Head of caudate nucleus (tissue), 42 donors: ENCODE measurements around the gene SLF1.

Source experiments
- DNase-seq, 42 donors: peaks; one replicate each; pipeline versions ENCODE4 v3.0.0 to v3.0.0-alpha.2; 2020 to 2021; ENCODE audit warnings: mixed read lengths in 7 of 42
- intact Hi-C: fragments of 100-400 bp; cut with DNase I; formaldehyde crosslinking; loops from one replicate; pipeline ENCODE4 v1.15.0; 2022

SLF1 gene

GRCh38 chr5:94649874-94650273 is 31.4 kb downstream of the SLF1 start:
- no peak for DNase-seq
- intact Hi-C loops, result no loop called here

- intact Hi-C loops, result no loop called here
Observed at GRCh38 chr5:94658272-94658671, 39.8 kb downstream of the SLF1 start.

GRCh38 chr5:94660506-94660905 is 42.0 kb downstream of the SLF1 start:
- intact Hi-C loops, result no loop called here
- no peak for DNase-seq

More at GRCh38 chr5:94658272-94658671, 39.8 kb downstream of the SLF1 start:
- DNase-seq, result no peak

- intact Hi-C loops, result no loop called here
- DNase-seq, result peak in 1 of 42 donors; percentile 6
Observed at GRCh38 chr5:94661086-94661485, 42.6 kb downstream of the SLF1 start.

- intact Hi-C loops, result no loop called here
- DNase-seq, result no peak
Observed at GRCh38 chr5:94667937-94668336, 49.5 kb downstream of the SLF1 start.

- intact Hi-C loops, result no loop called here
- no peak for DNase-seq
Observed at GRCh38 chr5:94670726-94671125, 52.3 kb downstream of the SLF1 start.

- DNase-seq, result no peak
- intact Hi-C loops, result no loop called here
Observed at GRCh38 chr5:94672746-94673145, 54.3 kb downstream of the SLF1 start.

GRCh38 chr5:94674490-94675382 is 56.3 kb downstream of the SLF1 start:
- DNase-seq, result no peak
- intact Hi-C loops, result no loop called here

- intact Hi-C loops, result no loop called here
- DNase-seq, result no peak
Observed at GRCh38 chr5:94675965-94676618, 57.6 kb downstream of the SLF1 start.

- intact Hi-C loops, result no loop called here
- no peak for DNase-seq
Observed at GRCh38 chr5:94682814-94683520, 64.5 kb downstream of the SLF1 start.

- no peak for DNase-seq
Observed at GRCh38 chr5:94689908-94690307, 71.4 kb downstream of the SLF1 start.

GRCh38 chr5:94690778-94691177 is 72.3 kb downstream of the SLF1 start:
- intact Hi-C loops, result no loop called here
- DNase-seq, result no peak

More at GRCh38 chr5:94689908-94690307, 71.4 kb downstream of the SLF1 start:
- intact Hi-C loops, result no loop called here

- intact Hi-C loops, result no loop called here
- no peak for DNase-seq
Observed at GRCh38 chr5:94691291-94691690, 72.8 kb downstream of the SLF1 start.

- intact Hi-C loops, result no loop called here
Observed at GRCh38 chr5:94691949-94692348, 73.5 kb downstream of the SLF1 start.

GRCh38 chr5:94692581-94692980 is 74.1 kb downstream of the SLF1 start:
- no peak for DNase-seq
- intact Hi-C loops, result no loop called here

More at GRCh38 chr5:94691949-94692348, 73.5 kb downstream of the SLF1 start:
- DNase-seq, result peak in 2 of 42 donors; percentile 22 to 47

GRCh38 chr5:94693043-94693822 is 74.8 kb downstream of the SLF1 start:
- no peak for DNase-seq
- intact Hi-C loops, result no loop called here

- intact Hi-C loops, result no loop called here
- no peak for DNase-seq
Observed at GRCh38 chr5:94693845-94694370, 75.4 kb downstream of the SLF1 start.

- intact Hi-C loops, result no loop called here
- no peak for DNase-seq
Observed at GRCh38 chr5:94694671-94695070, 76.2 kb downstream of the SLF1 start.

- no peak for DNase-seq
- intact Hi-C loops, result no loop called here
Observed at GRCh38 chr5:94698197-94698596, 79.7 kb downstream of the SLF1 start.
